NCI-H1048 (cell line): ENCODE data around the gene MRPS7.

Experiments
- DNase-seq: peaks from one replicate; lab custom pipeline; 2025; lab: John Stamatoyannopoulos, UW

MRPS7 gene

DNA sequence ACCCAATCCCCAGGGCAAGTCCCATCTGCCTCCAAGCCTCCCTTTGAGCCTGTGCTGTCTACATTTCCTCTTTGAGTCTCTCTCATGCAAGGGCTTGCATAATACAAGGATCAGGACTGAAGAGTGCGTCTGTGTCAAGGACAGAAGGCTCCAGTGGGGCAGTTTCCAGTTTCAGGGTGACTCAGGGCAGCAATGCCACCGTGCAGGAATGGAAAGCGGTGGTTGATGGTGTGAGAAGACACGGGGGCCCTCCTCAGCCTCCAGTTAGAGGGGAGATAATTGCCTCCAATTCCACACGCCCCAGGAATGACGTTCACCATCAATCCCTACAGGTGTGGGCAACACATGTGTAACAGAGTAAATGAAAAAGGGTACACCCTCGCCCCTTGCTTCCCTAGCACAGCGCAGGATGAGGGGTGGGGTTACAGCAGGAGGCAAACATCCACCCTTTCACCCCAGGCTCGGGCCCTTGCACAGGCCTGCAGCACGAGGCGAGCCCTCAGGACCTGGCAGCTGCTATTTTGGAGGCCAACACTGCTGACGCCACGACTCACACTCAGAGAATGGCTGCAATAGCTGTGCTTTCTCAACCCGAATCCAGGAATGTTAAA lies 52.4 kb downstream of the MRPS7 start:
- DNase-seq: no peak

DNA sequence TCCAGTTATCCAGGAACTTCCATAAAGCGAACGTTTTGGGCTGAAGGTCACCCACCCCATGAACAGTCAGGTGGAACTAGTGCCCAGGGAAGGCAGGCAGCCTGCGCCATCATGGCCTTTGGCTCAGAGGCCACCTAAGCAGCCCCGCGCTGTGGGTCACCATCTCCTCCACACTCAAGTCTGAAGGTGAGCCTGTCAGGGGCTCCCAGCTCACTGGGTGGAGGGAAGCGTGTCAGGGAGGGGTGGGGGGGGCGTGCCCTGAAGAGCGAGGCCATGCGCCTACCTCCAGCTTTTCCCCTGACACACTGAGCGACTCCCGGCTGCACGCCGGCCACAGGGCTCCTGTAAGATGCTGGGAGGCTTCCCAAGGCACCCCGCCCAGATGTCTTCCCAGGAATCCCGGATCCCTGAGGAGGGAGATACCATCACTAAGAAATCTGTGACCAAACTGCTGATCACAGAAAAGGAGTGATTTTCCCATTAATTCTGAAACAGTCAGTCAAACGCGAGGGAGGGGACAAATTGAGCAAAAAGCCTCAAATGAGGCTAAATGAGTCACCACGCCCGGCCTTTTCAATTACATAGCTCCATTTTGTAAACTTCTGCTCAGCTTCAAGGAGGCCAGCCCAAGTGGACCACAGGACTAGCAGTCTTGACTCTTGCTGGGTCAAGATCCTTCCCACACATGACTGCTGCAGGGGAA lies 54.0 kb downstream of the MRPS7 start:
- no peak for DNase-seq
